Measurements from ENCODE around the gene RAB27B.

RAB27B gene

GRCh38 chr18:54916507-54916906 lies 88.2 kb downstream of the RAB27B start:
- no peak for DNase-seq

- no peak for DNase-seq
Measured at GRCh38 chr18:54918060-54918459, 89.8 kb downstream of the RAB27B start.

GRCh38 chr18:54919412-54919811 lies 91.1 kb downstream of the RAB27B start:
- DNase-seq = no peak

- no peak for DNase-seq
Measured at GRCh38 chr18:54923339-54923956, 95.2 kb downstream of the RAB27B start.

- DNase-seq = no peak
Measured at GRCh38 chr18:54924948-54925347, 96.7 kb downstream of the RAB27B start.

- no peak for DNase-seq
Measured at GRCh38 chr18:54926593-54927325, 98.5 kb downstream of the RAB27B start.

- DNase-seq = no peak
Measured at GRCh38 chr18:54928236-54928635, 100.0 kb downstream of the RAB27B start.

- DNase-seq = no peak
Measured at GRCh38 chr18:54931152-54931551, 102.9 kb downstream of the RAB27B start.

GRCh38 chr18:54932472-54932871 lies 104.2 kb downstream of the RAB27B start:
- no peak for DNase-seq

GRCh38 chr18:54938506-54938905 lies 110.2 kb downstream of the RAB27B start:
- DNase-seq = no peak

- no peak for DNase-seq
Measured at GRCh38 chr18:54939361-54939917, 111.2 kb downstream of the RAB27B start.

GRCh38 chr18:54942144-54942543 lies 113.9 kb downstream of the RAB27B start:
- no peak for DNase-seq

- DNase-seq = no peak
Measured at GRCh38 chr18:54942569-54942968, 114.3 kb downstream of the RAB27B start.
